HCT116 (cell line): Measurements from ENCODE around the gene AFF1. TPM values are rescaled to one million over a fixed set of nuclear protein-coding genes. Genes with fewer than 3 reads are reported as not detected.

Experiments
- ATAC-seq: fragments of 200-7000 bp; cut with Tn5 transposase; 2 replicates; pipeline ENCODE4 v1.9.1; 2020; ENCODE audit warnings: mild to moderate bottlenecking, moderate library complexity
- BruUV-seq: library from RNA; stranded (reverse); fragments of 400-500 nt; replicated peaks from 2 replicates; lab custom pipeline; 2021; lab: Mats Ljungman, UMichigan
- CTCF ChIA-PET: fragments of 300-600 bp; sonication (Branson Sonifier 250); formaldehyde crosslinking; loops from one replicate; lab custom pipeline; 2021; ENCODE audit warnings: antibody characterized with exemption; lab: Charles Lee
- POLR2A ChIA-PET: fragments of 300-600, 350-600 bp; sonication (Branson Sonifier 250); formaldehyde crosslinking; loops from one replicate; lab custom pipeline; 2021; ENCODE audit warnings: antibody characterized with exemption; lab: Charles Lee
- RAD21 ChIA-PET, 2 experiments: fragments of 300-600 bp; sonication (Branson Sonifier 250); formaldehyde crosslinking; loops; one replicate each; lab custom pipeline; 2023; ENCODE audit warnings: low total read pairs in 2 of 2; ENCODE audit not compliant: uncharacterized antibody in 2 of 2, unreplicated experiment in 2 of 2, low non-redundant PET in 1 of 2; lab: Charles Lee
- DNase-seq: peaks from one replicate; pipeline ENCODE4 v3.0.0-alpha.2; 2010; ENCODE audit warnings: low read depth, low spot score
- H2AFZ ChIP-seq: fragments of 200-600 bp; shearing (Covaris generic), sonication (generic); 2 replicates; pipeline ENCODE4 v1.6.1; 2017; ENCODE audit warnings: low read depth, mixed run types, mixed read lengths, antibody characterized with exemption, low read length; ENCODE audit not compliant: poor library complexity, severe bottlenecking
- H3K27ac ChIP-seq: 2 replicates; pipeline ENCODE4 v1.5.1; 2012; ENCODE audit warnings: low read depth, low read length
- H3K27me3 ChIP-seq: fragments of 200-600 bp; sonication (generic); 2 replicates; pipeline ENCODE4 v1.6.1; 2016; ENCODE audit warnings: mixed run types, low read length, mixed read lengths; ENCODE audit not compliant: insufficient read depth
- H3K36me3 ChIP-seq, 2 experiments: fragments of 200-500 bp in 1 of 2; fragments of 200-600 bp in 1 of 2; sonication (Bioruptor generic) in 1 of 2; sonication (generic) in 1 of 2; 2 replicates each; pipeline versions ENCODE4 v1.5.1 to v1.6.1; 2014 to 2016; ENCODE audit warnings: low read length in 2 of 2, inconsistent platforms in 1 of 2, mixed read lengths in 1 of 2, mixed run types in 1 of 2; ENCODE audit not compliant: insufficient read depth in 2 of 2, control insufficient read depth in 1 of 2
- H3K4me1 ChIP-seq, 2 experiments: fragments of 200-600 bp in 1 of 2; sonication (generic) in 1 of 2; 2 replicates each; pipeline versions ENCODE4 v1.5.1 to v1.6.1; 2012 to 2017; ENCODE audit warnings: low read length in 2 of 2, inconsistent platforms in 1 of 2, mild to moderate bottlenecking in 1 of 2, mixed read lengths in 1 of 2, mixed run types in 1 of 2, moderate library complexity in 1 of 2; ENCODE audit not compliant: insufficient read depth in 2 of 2, control insufficient read depth in 1 of 2
- H3K4me2 ChIP-seq: fragments of 200-600 bp; sonication (generic); 2 replicates; pipeline ENCODE4 v1.6.1; 2017; ENCODE audit warnings: mixed run types, low read length, mixed read lengths
- H3K4me3 ChIP-seq, 2 experiments: fragments of 200-600 bp in 1 of 2; sonication (generic) in 1 of 2; replicated peaks in 1 of 2; 2 replicates each; pipeline ENCODE4 v1.5.1; 2011 to 2016; ENCODE audit warnings: low read length in 2 of 2, control low read depth in 1 of 2, low read depth in 1 of 2, mild to moderate bottlenecking in 1 of 2, mixed read lengths in 1 of 2, mixed run types in 1 of 2
- H3K79me2 ChIP-seq: fragments of 200-600 bp; sonication (generic); 2 replicates; pipeline ENCODE4 v1.6.1; 2017; ENCODE audit warnings: mild to moderate bottlenecking, mixed run types, low read length, moderate library complexity, mixed read lengths; ENCODE audit not compliant: insufficient read depth
- H3K9ac ChIP-seq: fragments of 200-600 bp; sonication (generic); 2 replicates; pipeline ENCODE4 v1.6.1; 2016; ENCODE audit warnings: low read length, mixed read lengths
- H3K9me2 ChIP-seq: fragments of 200-600 bp; sonication (generic), shearing (Covaris generic); 2 replicates; pipeline ENCODE4 v1.6.1; 2017; ENCODE audit warnings: mixed run types, mild to moderate bottlenecking, moderate library complexity; ENCODE audit not compliant: insufficient read depth
- H3K9me3 ChIP-seq, 2 experiments: fragments of 200-500 bp in 1 of 2; fragments of 200-600 bp in 1 of 2; sonication (Bioruptor generic) in 1 of 2; sonication (generic) in 1 of 2; 2 replicates each; pipeline ENCODE4 v1.6.1; 2014 to 2017; ENCODE audit warnings: low read length in 2 of 2, mixed read lengths in 2 of 2, inconsistent platforms in 1 of 2, low read depth in 1 of 2, mild to moderate bottlenecking in 1 of 2, mixed run types in 1 of 2, moderate library complexity in 1 of 2; ENCODE audit not compliant: control insufficient read depth in 1 of 2, insufficient read depth in 1 of 2
- H4K20me1 ChIP-seq: fragments of 200-600 bp; sonication (generic), shearing (Covaris generic); 2 replicates; pipeline ENCODE4 v1.6.1; 2017; ENCODE audit warnings: mixed run types, mild to moderate bottlenecking, moderate library complexity; ENCODE audit not compliant: insufficient read depth
- CBX3 ChIP-seq: IDR thresholded peaks from 2 replicates; pipeline ENCODE4 v1.6.1; 2012; ENCODE audit warnings: low read depth
- EGR1 ChIP-seq: IDR thresholded peaks from 2 replicates; pipeline ENCODE4 v1.6.1; 2012; ENCODE audit warnings: low read depth
- EZH2phosphoT487 ChIP-seq: fragments of 200-600 bp; IDR thresholded peaks from 2 replicates; pipeline ENCODE4 v1.6.1; 2018; ENCODE audit warnings: antibody characterized with exemption, borderline replicate concordance
- POLR2AphosphoS5 ChIP-seq: IDR thresholded peaks from 2 replicates; pipeline ENCODE4 v1.6.1; 2011; ENCODE audit warnings: mild to moderate bottlenecking, low read depth, low read length, moderate library complexity
- SP1 ChIP-seq: IDR thresholded peaks from 2 replicates; pipeline ENCODE4 v1.6.1; 2012; ENCODE audit warnings: low read depth
- TCF7L2 ChIP-seq: IDR thresholded peaks from 2 replicates; pipeline ENCODE4 v1.7.0; 2011; ENCODE audit warnings: borderline replicate concordance, inconsistent platforms; ENCODE audit not compliant: insufficient read depth, insufficient read length; ENCODE audit errors: extremely low read depth
- ZNF274 ChIP-seq: fragments of 200-500 bp; sonication (Bioruptor generic); IDR thresholded peaks from 2 replicates; pipeline ENCODE4 v1.6.1; 2014; ENCODE audit warnings: mild to moderate bottlenecking, low read depth, low read length, inconsistent platforms
- intact Hi-C: fragments of 100-400 bp; cut with micrococcal nuclease; formaldehyde crosslinking; loops from 2 replicates; pipeline ENCODE4 v1.10.0; 2022
- total RNA-seq: library from RNA; stranded (reverse); gene quantifications from one replicate; pipeline ENCODE4 v1.2.1, GENCODE V29; 2021; ENCODE audit not compliant: unreplicated experiment
- TF ChIP-seq, protein P1 (sequence below): IDR thresholded peaks from 2 replicates; pipeline ENCODE4 v1.6.1; 2012
- TF ChIP-seq, protein P2 (sequence below): IDR thresholded peaks from 2 replicates; pipeline ENCODE4 v1.6.1; 2012
- TF ChIP-seq, protein P3 (sequence below), 3 experiments: fragments of 200-600 bp in 1 of 3; sonication (generic) in 1 of 3; IDR thresholded peaks in 2 of 3; conservative IDR thresholded peaks in 1 of 3; 2 replicates each; pipeline ENCODE4 v1.5.1; 2012 to 2017; ENCODE audit warnings: low read depth in 2 of 3, low read length in 2 of 3, antibody characterized with exemption in 1 of 3, borderline replicate concordance in 1 of 3, control low read depth in 1 of 3, mild to moderate bottlenecking in 1 of 3, mixed read lengths in 1 of 3, mixed run types in 1 of 3, moderate library complexity in 1 of 3; ENCODE audit not compliant: insufficient read depth in 1 of 3

The AFF1 gene
- total RNA-seq, 1 experiment from 2014 or later, result 43.1 TPM

DNA sequence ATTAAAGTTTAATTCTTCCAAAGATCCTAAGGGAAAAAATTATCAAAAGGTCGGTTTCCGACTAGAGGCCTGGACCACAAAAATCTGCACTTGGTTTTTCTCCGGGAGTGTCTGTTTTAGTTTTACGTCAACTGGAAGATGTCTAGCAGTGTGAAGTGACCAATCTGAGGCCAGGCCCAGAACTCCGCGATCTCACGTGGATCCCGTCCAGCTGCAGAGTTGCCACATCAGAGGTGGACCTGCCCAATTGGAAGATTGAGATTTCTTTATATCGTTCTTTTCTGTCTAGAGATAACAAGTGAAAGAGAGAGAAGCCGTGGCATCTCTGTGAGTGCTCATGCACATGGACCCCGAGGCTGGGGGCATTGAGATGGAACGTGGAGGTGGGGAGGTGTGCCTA lies 115.8 kb downstream of the AFF1 start:
- RAD21 ChIA-PET, result no interaction called here
- no TSS peak for BruUV-seq
- Histone ChIP-seq H3K9me2 (no peaks in the 10 kb centered on the region), H3K36me3 (peaks cover 0 to 8% of the 10 kb centered on the region in 2 experiments; a peak in 1 of 4 replicates)
- TF ChIP-seq, protein P1, sequence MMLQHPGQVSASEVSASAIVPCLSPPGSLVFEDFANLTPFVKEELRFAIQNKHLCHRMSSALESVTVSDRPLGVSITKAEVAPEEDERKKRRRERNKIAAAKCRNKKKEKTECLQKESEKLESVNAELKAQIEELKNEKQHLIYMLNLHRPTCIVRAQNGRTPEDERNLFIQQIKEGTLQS, result no peak
- TF ChIP-seq CBX3 (no peak), ZNF274 (no peak), POLR2AphosphoS5 (no peak), EGR1 (no peak), TCF7L2 (no peak), SP1 (no peak), EZH2phosphoT487 (no peak)
- TF ChIP-seq, protein P2, sequence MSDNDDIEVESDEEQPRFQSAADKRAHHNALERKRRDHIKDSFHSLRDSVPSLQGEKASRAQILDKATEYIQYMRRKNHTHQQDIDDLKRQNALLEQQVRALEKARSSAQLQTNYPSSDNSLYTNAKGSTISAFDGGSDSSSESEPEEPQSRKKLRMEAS, result no peak
- TF ChIP-seq, protein P3, sequence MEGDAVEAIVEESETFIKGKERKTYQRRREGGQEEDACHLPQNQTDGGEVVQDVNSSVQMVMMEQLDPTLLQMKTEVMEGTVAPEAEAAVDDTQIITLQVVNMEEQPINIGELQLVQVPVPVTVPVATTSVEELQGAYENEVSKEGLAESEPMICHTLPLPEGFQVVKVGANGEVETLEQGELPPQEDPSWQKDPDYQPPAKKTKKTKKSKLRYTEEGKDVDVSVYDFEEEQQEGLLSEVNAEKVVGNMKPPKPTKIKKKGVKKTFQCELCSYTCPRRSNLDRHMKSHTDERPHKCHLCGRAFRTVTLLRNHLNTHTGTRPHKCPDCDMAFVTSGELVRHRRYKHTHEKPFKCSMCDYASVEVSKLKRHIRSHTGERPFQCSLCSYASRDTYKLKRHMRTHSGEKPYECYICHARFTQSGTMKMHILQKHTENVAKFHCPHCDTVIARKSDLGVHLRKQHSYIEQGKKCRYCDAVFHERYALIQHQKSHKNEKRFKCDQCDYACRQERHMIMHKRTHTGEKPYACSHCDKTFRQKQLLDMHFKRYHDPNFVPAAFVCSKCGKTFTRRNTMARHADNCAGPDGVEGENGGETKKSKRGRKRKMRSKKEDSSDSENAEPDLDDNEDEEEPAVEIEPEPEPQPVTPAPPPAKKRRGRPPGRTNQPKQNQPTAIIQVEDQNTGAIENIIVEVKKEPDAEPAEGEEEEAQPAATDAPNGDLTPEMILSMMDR (IDR thresholded peaks at IDR 0.05 in 2 of 3, conservative IDR thresholded peaks at IDR 0.05 in 1 of 3; ENCODE audit: borderline replicate concordance in 1 of 3, insufficient read depth in 1 of 3, low read depth in 2 of 3, low read length in 2 of 3), result no peak
- TF ChIP-seq, all 23 proteins: peak for 0
- Histone ChIP-seq H3K4me1 (peaks cover 0 to 6% of the 10 kb centered on the region in 2 experiments; a peak in 1 of 4 replicates), H3K27me3 (no peaks in the 10 kb centered on the region), H3K79me2 (peaks cover 7% of the 10 kb centered on the region; the same call in 1 of the 2 replicates), H2AFZ (no peak overlapping the region), H3K4me3 (no peak overlapping the region), H3K27ac (no peak overlapping the region), H3K9me3 (no peaks in the 10 kb centered on the region), H3K4me2 (no peak overlapping the region), H4K20me1 (no peaks in the 10 kb centered on the region), H3K9ac (no peak overlapping the region)
- ATAC-seq (no peak), DNase-seq (no peak)
- ChIA-PET POLR2A (no interaction called here), CTCF (no interaction called here)
- intact Hi-C loops, result no loop called here
